DMS114 treated with DMSO at 0.1 percent for 48 hours (cell line): ENCODE measurements around the gene NYNRIN.

Experiments
- DNase-seq: peaks from one replicate; lab custom pipeline; 2025; ENCODE audit not compliant: unreplicated experiment; lab: John Stamatoyannopoulos, UW

The NYNRIN gene

GRCh38 chr14:24430682-24431568 is 32.1 kb downstream of the NYNRIN start:
- no peak for DNase-seq

- DNase-seq: peak; percentile 84
These were observed 32.9 kb downstream of the NYNRIN start for GRCh38 chr14:24431569-24432258.

- no peak for DNase-seq
These were observed 33.7 kb downstream of the NYNRIN start for GRCh38 chr14:24432259-24433131.

GRCh38 chr14:24434036-24434435 is 35.2 kb downstream of the NYNRIN start:
- no peak for DNase-seq

- DNase-seq: no peak
These were observed 35.9 kb downstream of the NYNRIN start for GRCh38 chr14:24434676-24435075.

GRCh38 chr14:24435192-24435810 is 36.5 kb downstream of the NYNRIN start:
- no peak for DNase-seq

- no peak for DNase-seq
These were observed 37.2 kb downstream of the NYNRIN start for GRCh38 chr14:24435998-24436354.

- DNase-seq: peak; percentile 42
These were observed 37.7 kb downstream of the NYNRIN start for GRCh38 chr14:24436355-24437019.

- no peak for DNase-seq
These were observed 38.4 kb downstream of the NYNRIN start for GRCh38 chr14:24437020-24437735.

- DNase-seq: no peak
These were observed 38.9 kb downstream of the NYNRIN start for GRCh38 chr14:24437736-24438067.

GRCh38 chr14:24438223-24439097 is 39.7 kb downstream of the NYNRIN start:
- no peak for DNase-seq

- DNase-seq: no peak
These were observed 40.5 kb downstream of the NYNRIN start for GRCh38 chr14:24439257-24439656.

- no peak for DNase-seq
These were observed 41.2 kb downstream of the NYNRIN start for GRCh38 chr14:24439830-24440605.

GRCh38 chr14:24440606-24441399 is 42.0 kb downstream of the NYNRIN start:
- DNase-seq: no peak

GRCh38 chr14:24441485-24441884 is 42.7 kb downstream of the NYNRIN start:
- DNase-seq: no peak

GRCh38 chr14:24441904-24442239 is 43.1 kb downstream of the NYNRIN start:
- DNase-seq: peak; percentile 58

- peak; percentile 95 for DNase-seq
These were observed 43.6 kb downstream of the NYNRIN start, which contains the start of gene SDR39U1 for GRCh38 chr14:24442240-24443052. Gene SDR39U1, minus strand, starts transcription at chr14:24442776. Its CDS starts 7 bp downstream, at chr14:24442769.
